ENCODE measurements around the gene ETFDH. TPM values are rescaled to one million over a fixed set of nuclear protein-coding genes. Genes with fewer than 3 reads are reported as not detected.

The ETFDH gene
- polyA plus RNA-seq, 1 donor from 2014 or later = 45.1 TPM

- no peak overlapping the region for H3K4me2 ChIP-seq (ENCODE audit: low read length)
- no peaks in the 10 kb centered on the region for H4K20me1 ChIP-seq (ENCODE audit: insufficient read depth)
- no peak overlapping the region for H2AFZ ChIP-seq (ENCODE audit: low read depth, low read length)
- no peaks in the 10 kb centered on the region for H3K36me3 ChIP-seq (ENCODE audit: insufficient read depth, low read length)
- H3K27ac ChIP-seq (ENCODE audit: low read length) = no peak overlapping the region
- H3K9me3 ChIP-seq (ENCODE audit: low read length) = no peaks in the 10 kb centered on the region
- no peak overlapping the region for H3K4me3 ChIP-seq (ENCODE audit: low read length)
- no peaks in the 10 kb centered on the region for H3K9me2 ChIP-seq (ENCODE audit: insufficient read depth, low read length)
- H3K9ac ChIP-seq (ENCODE audit: low read length) = no peak overlapping the region
- TF ChIP-seq POLR2AphosphoS5 (IDR thresholded peaks at IDR 0.05) (no peak), SMC3 (conservative IDR thresholded peaks at IDR 0.05; ENCODE audit: poor library complexity) (no peak), CTCF (IDR thresholded peaks at IDR 0.05; ENCODE audit: poor library complexity, severe bottlenecking) (no peak), TAF1 (IDR thresholded peaks at IDR 0.05; ENCODE audit: low read depth) (no peak), MXI1 (conservative IDR thresholded peaks at IDR 0.05; ENCODE audit: poor library complexity, severe bottlenecking) (no peak), RAD21 (conservative IDR thresholded peaks at IDR 0.05) (no peak), EP300 (conservative IDR thresholded peaks at IDR 0.05; ENCODE audit: poor library complexity, severe bottlenecking) (no peak), REST (IDR thresholded peaks at IDR 0.05; ENCODE audit: borderline replicate concordance) (no peak), EZH2 (IDR thresholded peaks at IDR 0.05; ENCODE audit: borderline replicate concordance, insufficient read depth, low read length, poor library complexity, severe bottlenecking) (no peak)
- H3K79me2 ChIP-seq (replicated peaks; ENCODE audit: insufficient read depth, low read length) = peaks cover 36% of the 10 kb centered on the region
- no peaks in the 10 kb centered on the region for H3K27me3 ChIP-seq (ENCODE audit: insufficient read depth, low read depth, low read length)
- H3F3A ChIP-seq (ENCODE audit: insufficient read depth, low read length, poor library complexity, severe bottlenecking) = no peaks in the 10 kb centered on the region
Observed at GRCh38 chr4:158666892-158667291, 5.2 kb upstream of the ETFDH start.

- Histone ChIP-seq H3K9me2 (ENCODE audit: insufficient read depth, low read length) (no peaks in the 10 kb centered on the region), H3K36me3 (ENCODE audit: insufficient read depth, low read length) (no peaks in the 10 kb centered on the region), H3K27ac (ENCODE audit: low read length) (no peak overlapping the region), H3K4me2 (ENCODE audit: low read length) (no peak overlapping the region), H3K4me3 (ENCODE audit: low read length) (no peak overlapping the region), H3K79me2 (replicated peaks; ENCODE audit: insufficient read depth, low read length) (peaks cover 36% of the 10 kb centered on the region), H2AFZ (ENCODE audit: low read depth, low read length) (no peak overlapping the region), H3K9me3 (ENCODE audit: low read length) (no peaks in the 10 kb centered on the region), H3K27me3 (ENCODE audit: insufficient read depth, low read depth, low read length) (no peaks in the 10 kb centered on the region), H3F3A (ENCODE audit: insufficient read depth, low read length, poor library complexity, severe bottlenecking) (no peaks in the 10 kb centered on the region), H3K9ac (ENCODE audit: low read length) (no peak overlapping the region), H4K20me1 (ENCODE audit: insufficient read depth) (no peaks in the 10 kb centered on the region)
- TF ChIP-seq EP300 (conservative IDR thresholded peaks at IDR 0.05; ENCODE audit: poor library complexity, severe bottlenecking) = no peak
- no peak for TF ChIP-seq MXI1 (conservative IDR thresholded peaks at IDR 0.05; ENCODE audit: poor library complexity, severe bottlenecking)
- peak; percentile 47 for TF ChIP-seq CTCF (IDR thresholded peaks at IDR 0.05; ENCODE audit: poor library complexity, severe bottlenecking)
- peak; percentile 46 for TF ChIP-seq SMC3 (conservative IDR thresholded peaks at IDR 0.05; ENCODE audit: poor library complexity)
- no peak for TF ChIP-seq POLR2AphosphoS5 (IDR thresholded peaks at IDR 0.05)
- no peak for TF ChIP-seq TAF1 (IDR thresholded peaks at IDR 0.05; ENCODE audit: low read depth)
- TF ChIP-seq RAD21 (conservative IDR thresholded peaks at IDR 0.05) = peak; percentile 21
- TF ChIP-seq EZH2 (IDR thresholded peaks at IDR 0.05; ENCODE audit: borderline replicate concordance, insufficient read depth, low read length, poor library complexity, severe bottlenecking) = no peak
Observed at GRCh38 chr4:158667651-158668198, 4.4 kb upstream of the ETFDH start.

All from neural cell (in vitro differentiated cells).